ENCODE data around the gene C10orf120. TPM values are rescaled to one million over a fixed set of nuclear protein-coding genes. Genes with fewer than 3 reads are reported as not detected.
A peak's percentile ranks its signal among the peaks of the same experiment; 100 is the strongest.

The C10orf120 gene
- total RNA-seq, 4 donors from 2014 or later, result not detected

- DNase-seq (ENCODE audit: low spot score) (no peak), ATAC-seq (ENCODE audit: low FRiP score) (no peak)
- TF ChIP-seq, protein P1, sequence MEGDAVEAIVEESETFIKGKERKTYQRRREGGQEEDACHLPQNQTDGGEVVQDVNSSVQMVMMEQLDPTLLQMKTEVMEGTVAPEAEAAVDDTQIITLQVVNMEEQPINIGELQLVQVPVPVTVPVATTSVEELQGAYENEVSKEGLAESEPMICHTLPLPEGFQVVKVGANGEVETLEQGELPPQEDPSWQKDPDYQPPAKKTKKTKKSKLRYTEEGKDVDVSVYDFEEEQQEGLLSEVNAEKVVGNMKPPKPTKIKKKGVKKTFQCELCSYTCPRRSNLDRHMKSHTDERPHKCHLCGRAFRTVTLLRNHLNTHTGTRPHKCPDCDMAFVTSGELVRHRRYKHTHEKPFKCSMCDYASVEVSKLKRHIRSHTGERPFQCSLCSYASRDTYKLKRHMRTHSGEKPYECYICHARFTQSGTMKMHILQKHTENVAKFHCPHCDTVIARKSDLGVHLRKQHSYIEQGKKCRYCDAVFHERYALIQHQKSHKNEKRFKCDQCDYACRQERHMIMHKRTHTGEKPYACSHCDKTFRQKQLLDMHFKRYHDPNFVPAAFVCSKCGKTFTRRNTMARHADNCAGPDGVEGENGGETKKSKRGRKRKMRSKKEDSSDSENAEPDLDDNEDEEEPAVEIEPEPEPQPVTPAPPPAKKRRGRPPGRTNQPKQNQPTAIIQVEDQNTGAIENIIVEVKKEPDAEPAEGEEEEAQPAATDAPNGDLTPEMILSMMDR (IDR thresholded peaks at IDR 0.05), result no peak
Observed at GRCh38 chr10:122706467-122706866, 6.8 kb upstream of the C10orf120 start.

- DNase-seq (ENCODE audit: low spot score) (no peak), ATAC-seq (ENCODE audit: low FRiP score) (peak; percentile 59)
- TF ChIP-seq, protein P1 (IDR thresholded peaks at IDR 0.05), result peak in 2 of 3 donors; percentile 52 to 72
Observed at GRCh38 chr10:122703483-122704448, 4.1 kb upstream of the C10orf120 start.

GRCh38 chr10:122702275-122702674 is 2.6 kb upstream of the C10orf120 start:
- TF ChIP-seq, protein P1 (IDR thresholded peaks at IDR 0.05), result no peak
- no peak for DNase-seq (ENCODE audit: low spot score)
- ATAC-seq (ENCODE audit: low FRiP score), result no peak

GRCh38 chr10:122701652-122702051 is 2.0 kb upstream of the C10orf120 start:
- TF ChIP-seq, protein P1 (IDR thresholded peaks at IDR 0.05), result no peak
- no peak for ATAC-seq (ENCODE audit: low FRiP score)
- no peak for DNase-seq (ENCODE audit: low spot score)

GRCh38 chr10:122696687-122697086 is 3.0 kb downstream of the C10orf120 start:
- ATAC-seq (ENCODE audit: low FRiP score) (no peak), DNase-seq (ENCODE audit: low spot score) (no peak)
- TF ChIP-seq, protein P1 (IDR thresholded peaks at IDR 0.05), result no peak

GRCh38 chr10:122692744-122693143 is 6.9 kb downstream of the C10orf120 start:
- no peak for ATAC-seq (ENCODE audit: low FRiP score)
- no peak for DNase-seq (ENCODE audit: low spot score)
- TF ChIP-seq, protein P1 (IDR thresholded peaks at IDR 0.05), result no peak
